Activated CD4-positive, CD25-positive, alpha-beta regulatory T cell (primary cell): ENCODE measurements around the gene ABCD2.
"Not testable (repeated sequence)": the region's sequence is repeated elsewhere in the genome, so short reads cannot be mapped to it uniquely, and the experiment has no call there.

Experiments
- DNase-seq, 4 experiments: peaks; one replicate each; lab custom pipeline; 2025; lab: John Stamatoyannopoulos, UW

The ABCD2 gene

DNA sequence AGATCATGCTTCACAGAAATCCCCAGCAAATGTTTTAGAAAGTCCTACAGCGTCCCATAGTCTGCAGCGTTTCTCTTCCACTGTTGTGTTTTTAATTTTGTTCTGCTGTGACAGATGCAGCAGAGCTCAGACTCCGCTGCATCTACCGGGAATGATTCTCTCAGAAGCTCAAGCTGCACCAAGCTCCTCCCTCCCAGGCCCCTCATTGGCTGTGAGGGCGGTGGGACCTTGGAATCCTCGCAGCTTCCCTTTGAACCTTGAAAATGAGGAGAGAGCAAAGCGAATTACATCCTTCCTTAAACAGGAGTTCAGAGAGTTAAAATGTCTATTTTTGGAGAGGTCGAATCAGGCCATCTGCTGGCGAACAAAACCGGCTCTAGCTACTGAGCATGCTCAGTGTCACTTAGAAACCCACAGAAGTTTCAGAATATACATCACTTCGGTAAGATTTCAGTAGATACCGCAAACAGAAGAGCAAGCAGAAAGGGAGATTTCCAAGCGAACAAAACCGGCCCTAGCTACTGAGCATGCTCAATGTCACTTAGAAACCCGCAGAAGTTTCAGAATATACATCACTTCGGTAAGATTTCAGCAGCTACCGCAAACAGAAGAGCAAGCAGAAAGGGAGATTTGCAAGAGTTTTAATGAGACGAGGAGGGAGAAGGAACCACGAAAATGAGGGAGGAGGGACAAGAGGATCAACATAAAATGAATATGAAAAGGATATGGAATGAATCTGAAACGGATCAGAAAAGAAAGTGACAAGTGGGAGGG, at the start of gene ABCD2:
TSS of gene ABCD2 (minus strand) at position 144 of the 774 bp plus-strand sequence. CDS start 188 bp downstream, outside the sequence.
- peak; percentile 13 to 55 (median 43) for DNase-seq

DNA sequence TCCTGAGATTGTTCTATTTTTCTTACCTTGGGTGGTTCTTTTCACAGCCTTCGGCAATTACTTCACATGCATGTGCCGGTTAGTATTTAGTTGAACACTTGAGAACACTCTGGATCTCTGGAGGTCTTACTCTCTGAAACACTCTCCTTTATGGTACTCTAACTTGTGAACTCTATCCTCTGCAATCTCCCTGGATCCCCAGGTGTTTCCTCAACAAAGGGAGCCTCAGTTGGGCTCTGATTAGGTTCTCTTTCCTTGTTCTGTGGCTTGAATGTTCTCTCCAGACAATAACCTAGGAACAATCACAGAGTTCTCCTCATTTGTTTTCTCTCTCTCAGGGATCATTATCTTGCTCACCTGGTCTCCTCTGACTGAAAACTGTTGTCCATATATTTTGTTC, 40.5 kb upstream of the ABCD2 start:
- no peak for DNase-seq

DNA sequence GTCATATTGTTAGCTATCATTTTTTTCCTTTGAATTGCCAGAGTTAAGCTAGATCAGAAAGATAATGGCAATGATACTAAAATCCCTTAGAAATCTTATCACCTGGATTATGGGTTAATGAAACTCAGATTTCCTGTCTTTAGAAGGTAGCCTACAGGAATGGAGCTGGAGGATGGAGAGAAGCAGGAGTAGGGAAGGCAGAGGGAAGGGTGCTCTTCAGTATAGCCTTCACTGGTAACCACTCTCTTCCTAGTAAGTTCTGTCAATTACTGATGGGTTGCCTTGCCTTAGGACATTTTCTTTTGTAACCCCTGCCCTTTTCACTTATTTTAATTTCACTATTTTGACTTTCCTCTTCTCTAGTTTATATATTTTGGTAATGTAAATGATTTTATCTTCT, 27.8 kb upstream of the ABCD2 start:
- DNase-seq: no peak

DNA sequence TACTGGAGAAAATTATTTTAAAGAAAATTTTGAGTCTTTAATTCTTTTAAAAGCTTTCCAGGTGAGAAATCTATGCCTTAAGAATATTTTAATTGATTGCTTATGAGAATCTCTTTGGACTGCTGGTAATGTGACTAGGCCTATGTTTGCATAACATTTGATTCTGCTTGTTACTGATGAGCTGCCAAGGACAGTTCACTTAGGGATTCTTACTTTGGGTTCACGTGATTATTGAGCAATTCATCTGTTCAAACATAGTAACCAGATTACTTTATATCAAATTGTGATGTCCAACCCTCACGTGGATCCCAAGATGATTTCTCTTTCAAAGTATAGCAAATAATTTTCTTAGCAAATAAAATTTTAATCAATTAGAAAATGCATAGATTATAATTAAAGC, 27.4 kb upstream of the ABCD2 start:
- no peak for DNase-seq

DNA sequence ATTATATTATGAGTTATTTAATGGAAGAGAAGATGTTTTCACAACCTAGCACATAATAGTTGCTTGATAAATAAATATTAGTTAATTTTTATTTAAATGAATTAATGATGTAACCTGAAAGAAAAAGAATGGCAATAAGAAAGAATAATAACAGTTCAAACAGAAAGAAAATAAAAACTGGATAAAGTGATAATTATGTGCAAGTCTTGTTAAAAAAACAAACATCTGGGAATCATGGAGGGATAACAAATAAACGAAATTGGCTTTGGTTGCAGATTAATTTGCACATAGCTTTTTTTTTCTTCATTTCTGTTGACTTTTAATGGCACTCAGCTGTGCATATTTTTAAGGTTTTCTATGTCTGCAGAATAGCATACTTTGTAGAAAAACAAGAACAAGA, 23.4 kb upstream of the ABCD2 start:
- no peak for DNase-seq

DNA sequence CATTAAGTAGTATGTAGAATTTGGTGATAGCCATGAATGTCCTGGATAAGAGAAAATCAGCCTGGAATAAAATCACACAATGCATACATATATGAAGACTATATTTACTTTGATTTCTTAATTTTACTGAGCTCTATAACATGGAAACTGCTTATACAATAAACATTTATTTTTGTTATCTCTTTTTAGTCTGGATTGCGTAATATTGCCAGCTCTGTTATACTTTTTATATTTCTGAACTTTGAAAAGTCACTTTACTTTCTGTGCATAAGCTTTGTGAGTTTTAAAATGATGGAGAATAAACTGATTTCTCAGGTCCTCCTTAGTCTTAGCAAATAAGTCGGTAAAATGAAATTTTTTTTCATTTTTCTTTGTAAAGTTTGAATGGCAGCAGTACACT, 19.2 kb upstream of the ABCD2 start:
- no peak for DNase-seq

DNA sequence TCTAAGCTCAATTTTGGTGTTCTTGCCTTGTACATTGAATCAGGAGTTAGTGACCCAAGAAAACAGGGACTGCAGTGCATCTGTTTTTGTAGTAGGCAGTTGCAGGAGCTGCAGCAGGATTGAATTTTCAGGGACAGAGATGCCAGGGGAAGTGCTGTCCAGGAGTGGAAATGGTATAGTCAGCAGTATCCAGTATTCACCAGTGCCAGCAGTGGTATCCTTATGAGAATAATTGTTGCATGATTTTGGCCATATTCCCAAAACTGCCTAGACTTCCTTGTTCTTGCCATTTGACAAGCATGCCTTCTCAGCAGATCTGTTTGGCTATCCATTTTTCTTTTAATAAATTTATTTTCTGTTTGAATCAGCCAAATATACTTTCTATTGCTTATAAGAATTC, 18.6 kb upstream of the ABCD2 start:
- DNase-seq: no peak

DNA sequence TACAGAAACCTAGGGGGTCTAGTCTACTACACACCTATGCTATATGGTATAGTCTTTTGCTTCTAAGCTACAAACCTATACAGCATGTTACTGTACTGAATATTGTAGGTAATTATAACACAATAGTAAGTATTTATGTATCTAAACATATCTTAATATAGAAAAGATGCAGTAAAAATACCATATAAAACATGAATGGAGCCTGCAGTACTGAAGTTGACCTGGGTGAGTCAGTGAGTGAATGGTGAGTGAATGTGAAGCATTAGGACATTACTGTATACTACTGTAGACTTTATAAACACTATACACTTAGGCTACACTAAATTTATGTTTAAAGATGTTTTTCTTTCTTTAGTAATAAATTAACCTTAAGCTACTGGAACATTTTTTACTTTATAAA, 13.1 kb upstream of the ABCD2 start:
- no peak for DNase-seq

DNA sequence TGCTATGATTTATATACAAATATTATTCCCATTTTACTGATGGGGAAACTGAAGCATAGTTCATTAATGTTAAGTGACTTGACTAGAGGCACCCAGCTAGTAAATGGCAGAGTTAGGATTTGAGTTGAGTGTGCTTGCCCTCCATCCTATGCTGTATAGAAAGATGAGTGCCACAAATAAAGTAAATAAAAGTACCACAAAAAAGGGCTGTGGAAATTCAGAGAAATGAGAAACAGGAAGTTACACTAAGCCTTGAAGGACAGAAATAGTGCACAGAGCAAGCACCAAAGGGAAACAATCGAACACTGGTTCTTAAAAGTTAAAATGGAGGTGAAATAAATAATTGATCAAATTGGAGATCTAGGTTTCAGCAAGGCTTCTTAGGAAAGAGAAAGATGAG, 9.2 kb upstream of the ABCD2 start:
- DNase-seq: no peak

DNA sequence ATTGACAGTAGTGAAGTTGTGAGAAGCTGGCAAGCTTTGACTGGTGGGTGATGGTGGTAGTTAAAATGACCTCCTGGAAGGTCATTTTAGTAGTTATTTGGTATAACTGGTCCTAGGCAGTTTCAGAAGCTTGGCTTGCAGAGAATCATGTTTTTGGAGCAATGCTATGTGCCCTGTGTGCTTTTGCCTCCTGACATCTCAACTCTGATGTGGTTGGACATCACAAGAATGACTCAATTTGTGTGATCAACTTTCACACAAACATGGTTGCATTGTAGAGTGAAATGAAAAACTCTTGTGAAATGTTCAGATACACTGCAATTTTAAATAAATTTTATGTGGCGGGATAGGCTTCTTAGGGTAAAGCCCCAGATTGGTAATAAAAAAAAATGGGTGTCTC, 8.3 kb upstream of the ABCD2 start:
- DNase-seq: no peak

DNA sequence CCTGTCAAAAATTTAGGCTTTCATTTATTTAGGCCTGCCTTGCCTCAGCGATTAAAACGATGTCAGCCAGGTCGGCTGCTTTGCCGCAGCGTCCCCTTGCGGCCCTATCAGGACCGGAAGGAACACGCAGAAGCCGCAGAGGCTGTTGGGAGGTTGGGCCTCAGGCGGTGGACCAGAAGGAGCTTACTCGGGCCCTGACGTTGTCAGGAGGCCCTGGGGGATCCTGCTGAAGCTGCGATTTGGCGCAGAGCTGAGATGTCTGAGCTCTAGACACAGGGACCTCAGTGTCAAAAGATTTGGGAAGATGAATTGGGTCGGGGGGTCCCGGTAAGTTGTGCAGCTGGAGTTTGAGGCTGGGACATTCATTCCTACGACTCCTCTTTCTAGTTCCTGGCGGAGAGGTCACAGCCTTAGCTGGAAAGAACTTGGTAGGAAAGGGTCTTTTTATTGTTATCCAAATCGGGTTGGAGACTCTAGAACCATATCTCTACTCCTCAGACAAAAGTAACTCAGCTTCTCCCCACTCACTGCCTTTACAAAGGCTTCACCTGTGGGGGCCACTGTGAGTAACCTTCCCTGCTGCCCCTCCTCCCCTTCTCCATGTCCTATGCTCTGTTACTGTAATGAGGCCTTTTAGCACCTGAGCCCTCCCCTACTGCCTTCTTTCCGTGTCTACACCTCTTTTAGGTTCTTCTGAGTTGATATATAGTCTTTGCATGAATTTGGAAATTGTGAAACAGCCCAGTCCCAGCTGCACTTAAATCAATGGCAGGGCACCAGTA, 6.6 kb upstream of the ABCD2 start:
- no peak for DNase-seq

DNA sequence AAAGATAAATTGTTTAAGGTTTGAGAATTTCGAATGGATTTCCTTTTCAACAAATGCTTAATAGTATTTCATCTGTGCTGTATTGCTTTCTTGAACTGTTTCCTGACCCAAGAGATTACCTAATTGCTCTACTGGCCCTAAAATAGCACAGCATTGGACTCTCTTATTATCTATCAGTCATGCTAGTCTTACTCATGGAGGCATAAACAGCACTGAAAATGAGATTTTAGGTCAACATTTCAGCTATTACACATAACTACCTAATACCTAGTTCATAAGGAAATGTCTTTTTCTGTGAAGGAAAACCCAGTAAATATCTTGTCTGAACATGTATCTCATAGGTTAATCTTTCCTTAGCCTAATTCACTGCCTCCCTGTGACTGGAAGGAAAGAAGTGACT, 4.3 kb upstream of the ABCD2 start:
- DNase-seq: no peak

DNA sequence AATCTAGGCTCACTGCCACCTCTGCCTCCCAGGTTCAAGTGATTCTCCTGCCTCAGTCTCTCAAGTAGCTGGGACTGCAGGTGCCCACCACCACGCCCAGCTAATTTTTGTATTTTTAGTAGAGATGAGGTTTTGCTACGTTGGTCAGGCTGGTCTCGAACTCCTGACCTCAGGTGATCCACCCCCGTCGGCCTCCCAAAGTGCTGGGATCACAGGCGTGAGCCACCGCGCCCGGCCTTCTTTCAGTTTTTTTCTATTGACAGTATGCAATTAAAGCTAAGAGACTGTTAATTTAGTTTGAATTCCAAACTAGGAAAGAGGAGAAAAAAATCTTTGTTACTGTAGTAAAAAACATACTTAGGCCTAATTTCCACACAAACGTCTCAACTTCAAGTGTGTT, 3.6 kb upstream of the ABCD2 start:
- not testable (repeated sequence) for DNase-seq

DNA sequence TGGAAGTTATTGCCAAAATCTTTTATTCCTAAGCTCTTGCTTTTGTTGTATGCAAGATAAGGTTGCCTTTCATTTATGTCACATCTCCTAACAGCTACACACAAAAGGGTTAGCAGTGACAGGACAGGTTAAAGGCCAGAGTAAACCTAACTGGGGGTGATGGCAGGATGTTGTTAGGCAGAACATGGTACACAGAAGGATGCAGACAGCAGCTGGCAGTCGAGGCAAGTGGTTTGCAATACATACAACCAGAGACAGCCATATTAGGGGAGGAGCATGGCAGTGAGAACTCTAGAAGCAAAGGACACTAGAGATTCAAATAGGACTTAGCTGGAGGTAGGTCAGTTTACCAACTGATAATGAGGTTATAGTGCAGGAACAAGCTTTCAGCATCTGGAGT, 2.7 kb upstream of the ABCD2 start:
- no peak for DNase-seq

DNA sequence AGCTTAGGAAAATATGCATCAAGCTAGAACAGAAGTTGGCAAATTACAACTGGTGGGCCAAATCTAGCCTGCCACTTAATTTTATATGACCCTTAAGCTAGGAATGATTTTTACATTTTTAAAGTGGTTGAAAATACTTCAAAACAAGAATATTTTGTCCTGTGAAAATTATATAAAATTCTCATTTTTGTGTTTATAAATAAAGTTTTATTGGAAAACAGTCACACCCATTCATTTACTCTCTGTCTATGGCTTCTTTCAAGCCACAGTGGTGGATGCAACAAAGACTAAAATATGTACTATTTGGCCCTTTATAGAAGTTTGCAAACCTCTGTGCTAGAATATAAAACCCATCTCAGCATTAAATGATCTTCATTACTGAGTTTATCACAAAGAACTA, 2.1 kb upstream of the ABCD2 start:
- DNase-seq: no peak

DNA sequence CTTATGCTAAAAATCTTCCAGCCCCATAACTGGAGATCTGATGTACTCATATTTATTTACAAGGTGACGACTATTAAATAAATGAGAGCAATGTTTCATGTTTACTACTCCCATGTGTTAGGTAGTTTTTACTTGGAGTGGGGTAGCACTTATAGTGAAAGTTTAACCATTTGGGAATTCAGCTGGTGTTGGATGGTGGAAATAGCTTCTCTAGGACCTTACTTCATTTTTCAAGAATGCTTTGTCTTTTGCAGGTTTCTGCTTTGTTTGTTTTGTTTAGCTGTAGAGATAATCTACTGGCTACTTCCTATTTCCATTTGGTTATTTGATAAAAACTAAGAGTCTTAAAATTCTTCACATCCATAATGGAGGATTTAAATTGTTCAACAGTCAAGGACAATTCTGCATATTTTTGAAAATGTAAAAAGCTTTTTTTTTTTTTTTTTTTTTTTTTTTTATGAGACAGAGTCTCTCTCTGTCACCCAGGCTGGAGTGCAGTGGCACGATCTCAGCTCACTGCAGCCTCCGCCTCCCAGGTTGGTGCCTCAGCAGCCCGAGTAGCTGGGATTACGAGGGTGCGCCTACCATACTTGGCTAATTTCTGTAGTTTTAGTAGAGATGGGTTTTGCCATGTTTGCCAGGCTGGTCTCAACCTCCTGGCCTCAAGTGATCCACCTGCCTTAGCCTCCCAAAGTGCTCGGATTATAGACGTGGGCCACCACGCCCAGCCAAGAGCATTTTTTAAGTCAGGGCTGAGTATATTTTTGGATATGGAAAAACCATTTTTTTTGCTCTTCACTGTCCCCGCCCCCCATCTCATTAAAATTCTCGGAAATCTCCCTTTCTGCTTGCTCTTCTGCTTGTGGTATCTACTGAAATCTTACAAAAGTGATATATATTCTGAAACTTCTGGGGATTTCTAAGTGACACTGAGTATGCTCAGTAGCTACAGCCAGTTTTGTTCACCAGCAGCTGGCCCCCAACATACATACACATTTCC, 1.4 kb upstream of the ABCD2 start:
- no peak for DNase-seq

DNA sequence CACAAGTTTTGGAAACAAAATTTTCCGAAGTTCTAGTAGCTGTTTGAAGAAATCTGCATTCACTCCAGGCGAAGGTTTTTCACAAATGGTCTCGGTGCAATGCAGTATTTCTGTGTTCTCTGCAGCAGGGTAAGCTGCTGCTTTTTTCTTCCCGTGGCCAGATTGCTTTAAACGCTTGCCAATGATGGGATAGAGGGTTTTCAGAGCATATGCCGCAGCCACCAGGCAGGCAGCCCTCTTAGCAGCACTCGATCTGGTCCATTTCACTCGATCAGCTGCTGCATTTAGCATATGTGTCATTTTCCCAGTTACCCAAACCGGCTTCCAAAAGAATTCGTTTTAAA, 315 bp downstream of the ABCD2 start:
- DNase-seq: no peak

DNA sequence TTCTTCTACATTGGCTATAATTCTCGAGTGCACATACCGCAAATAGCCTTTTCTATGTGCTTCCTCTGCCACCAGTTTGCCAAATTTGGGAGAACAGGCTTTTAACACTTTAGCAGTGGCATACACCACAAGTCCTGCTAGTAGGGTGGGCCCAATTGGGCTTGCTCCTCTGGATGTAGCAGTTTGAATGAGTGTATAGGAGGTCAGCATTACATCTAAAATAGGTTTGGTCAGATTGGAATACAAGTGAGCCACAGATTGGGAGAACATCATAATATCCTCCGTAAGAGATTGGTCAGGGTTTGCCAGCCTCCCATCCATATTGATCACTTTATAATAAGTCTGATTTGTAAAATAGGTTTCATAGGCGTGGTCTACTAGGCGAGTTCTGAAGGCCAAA, 902 bp downstream of the ABCD2 start:
- DNase-seq: no peak

DNA sequence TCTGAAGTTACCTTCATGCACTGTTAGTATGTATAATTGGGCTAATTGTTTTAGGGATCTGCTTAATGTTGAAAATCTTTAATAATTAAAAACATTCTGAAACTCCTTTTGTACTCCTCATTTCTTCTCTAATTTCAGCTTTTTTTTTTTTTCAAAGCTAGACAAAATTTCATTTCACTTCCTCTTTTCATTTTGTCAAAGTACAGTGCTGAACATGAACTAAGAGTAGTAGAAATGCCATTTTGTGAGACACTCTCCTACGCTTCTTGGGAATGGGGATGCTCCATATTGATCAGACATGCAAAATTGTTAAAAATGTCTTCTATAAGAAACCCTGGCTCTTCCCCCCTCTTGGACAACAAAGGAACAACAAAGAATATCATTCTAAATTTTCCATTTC, 1.7 kb downstream of the ABCD2 start:
- DNase-seq: no peak

DNA sequence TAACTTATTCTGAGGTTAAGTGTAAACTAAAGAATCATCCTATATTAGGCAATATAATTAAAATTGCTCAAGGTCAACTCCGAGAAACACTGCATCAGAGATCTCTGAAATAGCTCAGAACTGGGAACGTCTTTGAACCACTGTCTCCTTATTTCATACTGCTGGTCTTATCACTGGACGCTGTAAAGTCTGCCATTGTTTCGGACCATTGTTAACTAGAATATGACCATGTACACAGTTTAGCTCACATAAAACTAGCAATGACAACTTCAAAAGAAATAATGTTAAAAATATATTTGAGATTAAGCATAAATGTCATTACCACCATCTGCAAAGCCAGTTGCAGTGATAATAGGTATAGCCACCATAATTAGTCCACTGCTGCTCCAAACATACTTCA, 2.9 kb downstream of the ABCD2 start:
- no peak for DNase-seq

DNA sequence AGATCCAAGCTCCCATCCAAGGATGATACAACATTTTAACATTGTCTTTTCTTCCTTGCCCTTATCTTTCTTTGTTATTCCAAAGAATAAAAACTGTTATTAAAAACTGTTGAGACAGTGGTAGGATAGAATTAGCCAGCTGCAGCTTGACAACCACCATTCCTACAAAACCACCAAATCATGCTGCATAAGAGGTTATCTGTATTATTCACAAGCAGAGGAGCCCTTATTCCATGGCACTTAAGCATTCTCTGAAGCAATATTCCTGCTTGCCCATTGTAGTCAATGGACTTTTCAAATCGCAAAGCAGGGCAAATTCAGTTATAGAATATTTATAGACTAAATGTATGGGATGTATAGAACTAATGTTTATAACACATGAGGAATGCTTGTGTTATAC, 3.4 kb downstream of the ABCD2 start:
- no peak for DNase-seq

DNA sequence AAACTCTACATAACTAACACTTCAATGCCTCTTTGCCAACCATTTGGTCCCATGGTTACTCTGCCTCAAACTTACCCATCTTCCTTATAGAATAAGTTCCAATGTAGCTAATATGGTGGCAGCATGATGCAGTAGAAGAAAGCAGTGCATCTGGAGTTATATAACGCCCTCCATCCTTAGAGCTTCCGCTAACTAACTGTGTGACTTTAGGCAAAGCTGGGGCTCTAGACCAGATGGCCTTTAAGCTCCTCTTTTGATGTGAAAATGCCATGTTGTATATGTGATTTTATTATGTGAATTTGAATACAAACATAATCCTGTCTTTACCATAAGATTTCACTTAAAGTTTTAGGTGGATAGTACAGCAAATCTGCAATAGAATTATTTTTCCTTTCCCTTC, 6.1 kb downstream of the ABCD2 start:
- no peak for DNase-seq

DNA sequence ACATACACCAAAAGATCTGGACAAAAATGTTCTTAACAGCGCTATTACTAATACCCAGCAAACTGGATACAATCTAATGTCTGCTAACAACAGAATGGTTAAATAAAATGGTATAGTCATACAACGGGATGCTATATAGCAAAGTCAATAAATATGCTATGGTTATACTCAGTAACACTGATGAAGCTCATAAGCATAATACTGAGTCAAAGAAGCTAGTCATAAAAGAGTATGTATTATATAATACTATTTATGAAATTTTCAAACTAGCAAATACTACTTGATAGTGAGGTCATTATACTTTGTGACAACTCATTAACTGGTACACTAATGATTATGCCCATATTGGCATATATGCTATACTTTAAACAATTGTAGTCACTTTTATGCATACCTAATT, 7.4 kb downstream of the ABCD2 start:
- no peak for DNase-seq
